Vagina (tissue), 2 donors: ENCODE data around the gene ZNF12.

Experiments used
- CTCF ChIP-seq, 3 experiments: fragments of 450-650 bp in 2 of 3; fragments of 200-600 bp in 1 of 3; sonication (generic) in 1 of 3; IDR thresholded peaks; one replicate each; pipeline ENCODE4 v1.5.1; 2017 to 2019; ENCODE audit warnings: antibody characterized with exemption in 3 of 3, mild to moderate bottlenecking in 2 of 3, moderate library complexity in 2 of 3
- POLR2A ChIP-seq, 2 donors: fragments of 450-650 bp; IDR thresholded peaks; one replicate each; pipeline ENCODE4 v1.6.1; 2017; ENCODE audit warnings: antibody characterized with exemption in 2 of 2, mild to moderate bottlenecking in 2 of 2, moderate library complexity in 2 of 2
- POLR2AphosphoS5 ChIP-seq, 2 donors: sonication (generic); formaldehyde crosslinking; IDR thresholded peaks; one replicate each; pipeline ENCODE4 v1.9.0; 2017; ENCODE audit warnings: antibody characterized with exemption in 2 of 2, mild to moderate bottlenecking in 2 of 2, low read depth in 1 of 2; ENCODE audit not compliant: insufficient read depth in 1 of 2

GRCh38 chr7:6647080-6647479 is 59.7 kb downstream of the ZNF12 start:
- no peak for TF ChIP-seq POLR2AphosphoS5 (IDR thresholded peaks at IDR 0.05; ENCODE audit: insufficient read depth in 1 of 2, low read depth in 1 of 2)
- TF ChIP-seq CTCF (IDR thresholded peaks at IDR 0.05): no peak
- TF ChIP-seq POLR2A (IDR thresholded peaks at IDR 0.05): no peak
